ENCODE results near the gene TTC4.

The TTC4 gene

GRCh38 chr1:54766726-54767125 is 51.1 kb downstream of the TTC4 start:
- no peaks in the 10 kb centered on the region for H3K9me2 ChIP-seq (replicated peaks; ENCODE audit: control insufficient read depth, low read length)
- H3K27ac ChIP-seq (ENCODE audit: low read depth, low read length), result no peak overlapping the region
- TF ChIP-seq EZH2phosphoT487 (IDR thresholded peaks at IDR 0.05; ENCODE audit: borderline replicate concordance, low read length) (no peak), CTCF (IDR thresholded peaks at IDR 0.05; ENCODE audit: low read depth, low read length, poor library complexity, severe bottlenecking) (no peak)
- H3K4me3 ChIP-seq (ENCODE audit: low read length), result no peak overlapping the region
- no peaks in the 10 kb centered on the region; the same call in 1 of the 2 replicates for H3K36me3 ChIP-seq (ENCODE audit: control insufficient read depth, low read length)
- no peaks in the 10 kb centered on the region for H3K27me3 ChIP-seq (ENCODE audit: control insufficient read depth, low read length)
- peaks cover 22% of the 10 kb centered on the region for H3K79me2 ChIP-seq (ENCODE audit: control insufficient read depth, low read length)
- H3K4me1 ChIP-seq (ENCODE audit: control insufficient read depth, low read length), result peaks cover 25% of the 10 kb centered on the region
- H3K4me2 ChIP-seq (ENCODE audit: low read length), result no peak overlapping the region
- H3F3A ChIP-seq (ENCODE audit: control insufficient read depth, insufficient read depth), result no peaks in the 10 kb centered on the region
- no peaks in the 10 kb centered on the region for H3K9me3 ChIP-seq (ENCODE audit: control insufficient read depth, insufficient read depth, low read length)
- no peaks in the 10 kb centered on the region for H4K20me1 ChIP-seq (ENCODE audit: control insufficient read depth, insufficient read depth, low read depth, low read length)

- peaks cover 18% of the 10 kb centered on the region for H3K79me2 ChIP-seq (ENCODE audit: control insufficient read depth, low read length)
- no peaks in the 10 kb centered on the region for H3F3A ChIP-seq (ENCODE audit: control insufficient read depth, insufficient read depth)
- no peaks in the 10 kb centered on the region for H4K20me1 ChIP-seq (ENCODE audit: control insufficient read depth, insufficient read depth, low read depth, low read length)
- no peak overlapping the region for H3K4me3 ChIP-seq (ENCODE audit: low read length)
- peaks cover 25% of the 10 kb centered on the region for H3K4me1 ChIP-seq (ENCODE audit: control insufficient read depth, low read length)
- H3K4me2 ChIP-seq (ENCODE audit: low read length), result no peak overlapping the region
- TF ChIP-seq CTCF (IDR thresholded peaks at IDR 0.05; ENCODE audit: low read depth, low read length, poor library complexity, severe bottlenecking) (no peak), EZH2phosphoT487 (IDR thresholded peaks at IDR 0.05; ENCODE audit: borderline replicate concordance, low read length) (no peak)
- H3K36me3 ChIP-seq (ENCODE audit: control insufficient read depth, low read length), result no peaks in the 10 kb centered on the region; the same call in 1 of the 2 replicates
- no peak overlapping the region for H3K27ac ChIP-seq (ENCODE audit: low read depth, low read length)
- no peaks in the 10 kb centered on the region for H3K9me3 ChIP-seq (ENCODE audit: control insufficient read depth, insufficient read depth, low read length)
- no peaks in the 10 kb centered on the region for H3K27me3 ChIP-seq (ENCODE audit: control insufficient read depth, low read length)
- no peaks in the 10 kb centered on the region for H3K9me2 ChIP-seq (replicated peaks; ENCODE audit: control insufficient read depth, low read length)
These were observed 51.9 kb downstream of the TTC4 start for GRCh38 chr1:54767526-54767925.

- H3F3A ChIP-seq (ENCODE audit: control insufficient read depth, insufficient read depth), result no peaks in the 10 kb centered on the region
- no peaks in the 10 kb centered on the region for H4K20me1 ChIP-seq (ENCODE audit: control insufficient read depth, insufficient read depth, low read depth, low read length)
- no peaks in the 10 kb centered on the region; the same call in 1 of the 2 replicates for H3K36me3 ChIP-seq (ENCODE audit: control insufficient read depth, low read length)
- no peaks in the 10 kb centered on the region for H3K9me3 ChIP-seq (ENCODE audit: control insufficient read depth, insufficient read depth, low read length)
- no peaks in the 10 kb centered on the region for H3K9me2 ChIP-seq (replicated peaks; ENCODE audit: control insufficient read depth, low read length)
- peaks cover 12% of the 10 kb centered on the region for H3K79me2 ChIP-seq (ENCODE audit: control insufficient read depth, low read length)
- H3K4me3 ChIP-seq (ENCODE audit: low read length), result no peak overlapping the region
- no peak overlapping the region for H3K4me2 ChIP-seq (ENCODE audit: low read length)
- no peaks in the 10 kb centered on the region for H3K27me3 ChIP-seq (ENCODE audit: control insufficient read depth, low read length)
- TF ChIP-seq CTCF (IDR thresholded peaks at IDR 0.05; ENCODE audit: low read depth, low read length, poor library complexity, severe bottlenecking) (peak; percentile 28), EZH2phosphoT487 (IDR thresholded peaks at IDR 0.05; ENCODE audit: borderline replicate concordance, low read length) (no peak)
- H3K4me1 ChIP-seq (ENCODE audit: control insufficient read depth, low read length), result peaks cover 22% of the 10 kb centered on the region
- H3K27ac ChIP-seq (ENCODE audit: low read depth, low read length), result no peak overlapping the region
These were observed 52.4 kb downstream of the TTC4 start for GRCh38 chr1:54768093-54768492.

All from DOHH2 (cell line).